ENCODE results near the gene LTBP1.
A peak's percentile ranks its signal among the peaks of the same experiment; 100 is the strongest.

Gene LTBP1

GRCh38 chr2:33131111-33131510 is 184.4 kb downstream of the LTBP1 start:
- no peak for TF ChIP-seq CTCF (IDR thresholded peaks at IDR 0.05; ENCODE audit: unreplicated experiment in 3 of 3)
- Mint-ChIP-seq H3K9me3 (no peaks in the 10 kb centered on the region), H3K36me3 (ENCODE audit: low read depth) (no peaks in the 10 kb centered on the region), H3K27me3 (ENCODE audit: low read depth) (no peaks in the 10 kb centered on the region), H3K4me3 (no peak overlapping the region), H3K4me1 (peaks cover 75% of the 10 kb centered on the region), H3K27ac (peak overlapping the region in 2 of 3 experiments; percentile 53 to 83)

- H3K4me1 Mint-ChIP-seq: peaks cover 73% of the 10 kb centered on the region
- H3K27ac Mint-ChIP-seq: peak overlapping the region in 2 of 3 experiments; percentile 83 to 84
- H3K9me3 Mint-ChIP-seq: no peaks in the 10 kb centered on the region
- H3K27me3 Mint-ChIP-seq (ENCODE audit: low read depth): no peaks in the 10 kb centered on the region
- no peak for TF ChIP-seq CTCF (IDR thresholded peaks at IDR 0.05; ENCODE audit: unreplicated experiment in 3 of 3)
- no peaks in the 10 kb centered on the region for H3K36me3 Mint-ChIP-seq (ENCODE audit: low read depth)
- no peak overlapping the region for H3K4me3 Mint-ChIP-seq
These were observed 185.0 kb downstream of the LTBP1 start for GRCh38 chr2:33131749-33132148.

GRCh38 chr2:33133454-33133952 is 186.8 kb downstream of the LTBP1 start:
- no peak for TF ChIP-seq CTCF (IDR thresholded peaks at IDR 0.05; ENCODE audit: unreplicated experiment in 3 of 3)
- Mint-ChIP-seq H3K4me3 (peak overlapping the region in 2 of 3 experiments; percentile 67 to 87), H3K27me3 (ENCODE audit: low read depth) (peaks cover 3% of the 10 kb centered on the region), H3K4me1 (peaks cover 66% of the 10 kb centered on the region), H3K27ac (peak overlapping the region; percentile 63 to 86 (median 83)), H3K36me3 (ENCODE audit: low read depth) (no peaks in the 10 kb centered on the region), H3K9me3 (no peaks in the 10 kb centered on the region)

- peak overlapping the region; percentile 63 to 86 (median 83) for H3K27ac Mint-ChIP-seq
- H3K4me1 Mint-ChIP-seq: peaks cover 66% of the 10 kb centered on the region
- peaks cover 3% of the 10 kb centered on the region for H3K27me3 Mint-ChIP-seq (ENCODE audit: low read depth)
- no peaks in the 10 kb centered on the region for H3K36me3 Mint-ChIP-seq (ENCODE audit: low read depth)
- no peaks in the 10 kb centered on the region for H3K9me3 Mint-ChIP-seq
- no peak for TF ChIP-seq CTCF (IDR thresholded peaks at IDR 0.05; ENCODE audit: unreplicated experiment in 3 of 3)
- peak overlapping the region; percentile 7 to 87 (median 67) for H3K4me3 Mint-ChIP-seq
These were observed 187.5 kb downstream of the LTBP1 start for GRCh38 chr2:33134086-33134771.

- Mint-ChIP-seq H3K27me3 (ENCODE audit: low read depth) (peaks cover 3% of the 10 kb centered on the region), H3K9me3 (no peaks in the 10 kb centered on the region), H3K36me3 (ENCODE audit: low read depth) (no peaks in the 10 kb centered on the region), H3K4me3 (peak overlapping the region; percentile 7 to 87 (median 67)), H3K27ac (peak overlapping the region; percentile 63 to 86 (median 83)), H3K4me1 (peaks cover 71% of the 10 kb centered on the region)
- TF ChIP-seq CTCF (IDR thresholded peaks at IDR 0.05; ENCODE audit: unreplicated experiment in 3 of 3): no peak
These were observed 188.2 kb downstream of the LTBP1 start for GRCh38 chr2:33134791-33135560.

Measured in nephron (organoid).